Natural killer cell (primary cell): Measurements from ENCODE around the gene PTPRA. TPM values are rescaled to one million over a fixed set of nuclear protein-coding genes. Genes with fewer than 3 reads are reported as not detected.

Experiments
- ATAC-seq, 3 donors: fragments of 150-1000 bp in 2 of 3; fragments of 200-7000 bp in 1 of 3; cut with Tn5 transposase; 1 replicate in 1 of 3; 2 replicates in 2 of 3; pipeline ENCODE4 v1.10.0; 2021; ENCODE audit warnings: mild to moderate bottlenecking in 2 of 3, moderate library complexity in 2 of 3
- DNase-seq, 2 donors: peaks; one replicate each; pipeline versions ENCODE4 v3.0.0 to v3.0.0-alpha.2; 2013 to 2021; ENCODE audit warnings: mixed read lengths in 1 of 2
- H3K27ac ChIP-seq: one replicate; pipeline ENCODE4 v1.5.1; 2013; ENCODE audit warnings: mild to moderate bottlenecking, low read length
- H3K27me3 ChIP-seq: one replicate; pipeline ENCODE4 v1.6.1; 2013; ENCODE audit warnings: low read length; ENCODE audit not compliant: control insufficient read depth, insufficient read depth
- H3K36me3 ChIP-seq: one replicate; pipeline ENCODE4 v1.6.1; 2013; ENCODE audit warnings: low read length; ENCODE audit not compliant: control insufficient read depth, insufficient read depth
- H3K4me1 ChIP-seq: one replicate; pipeline ENCODE4 v1.6.1; 2013; ENCODE audit warnings: low read length; ENCODE audit not compliant: control insufficient read depth, insufficient read depth
- H3K4me3 ChIP-seq: one replicate; pipeline ENCODE4 v1.5.1; 2013; ENCODE audit warnings: low read length
- H3K9me3 ChIP-seq: one replicate; pipeline ENCODE4 v1.6.1; 2013; ENCODE audit warnings: low read length; ENCODE audit not compliant: control insufficient read depth, insufficient read depth
- H3K27ac Mint-ChIP-seq, 2 donors: one replicate each; pipeline ENCODE4 v1.8.0; 2022; ENCODE audit warnings: mild to moderate bottlenecking in 2 of 2, mixed read lengths in 2 of 2, moderate library complexity in 1 of 2
- H3K27me3 Mint-ChIP-seq, 2 donors: one replicate each; pipeline ENCODE4 v1.8.0; 2022; ENCODE audit warnings: low read depth in 2 of 2, mixed read lengths in 2 of 2
- H3K36me3 Mint-ChIP-seq: one replicate; pipeline ENCODE4 v1.8.0; 2022; ENCODE audit warnings: mixed read lengths
- H3K4me1 Mint-ChIP-seq, 2 donors: one replicate each; pipeline ENCODE4 v1.8.0; 2022; ENCODE audit warnings: mixed read lengths in 2 of 2
- H3K4me3 Mint-ChIP-seq: one replicate; pipeline ENCODE4 v1.8.0; 2022; ENCODE audit warnings: mild to moderate bottlenecking, moderate library complexity, mixed read lengths
- H3K9me3 Mint-ChIP-seq, 2 donors: one replicate each; pipeline ENCODE4 v1.8.0; 2022; ENCODE audit warnings: mixed read lengths in 2 of 2
- WGBS: methylation state at CpG from one replicate; pipeline ENCODE4 v1.1.7; 2013; ENCODE audit warnings: missing lambda C conversion rate; ENCODE audit not compliant: insufficient coverage; 5-methylcytosine and 5-hydroxymethylcytosine counted together
- intact Hi-C: fragments of 100-400 bp; cut with micrococcal nuclease; formaldehyde crosslinking; loops from one replicate; pipeline ENCODE4 v1.14.2; 2022
- total RNA-seq, 4 donors: library from RNA; stranded (reverse); fragments of 120-200 nt in 1 of 4; gene quantifications; one replicate each; pipeline versions ENCODE4 v1.2.3 to v1.2.4, GENCODE V29; 2013 to 2022
- TF ChIP-seq, protein P1 (sequence below): fragments of 200-600 bp; IDR thresholded peaks from one replicate; pipeline ENCODE4 v1.8.0; 2022; ENCODE audit warnings: antibody characterized with exemption

PTPRA gene
- total RNA-seq, 3 donors from 2014 or later (not counting 1 experiment from before 2014, with no cell fraction given), result 125 to 172 (median 141) TPM

DNA sequence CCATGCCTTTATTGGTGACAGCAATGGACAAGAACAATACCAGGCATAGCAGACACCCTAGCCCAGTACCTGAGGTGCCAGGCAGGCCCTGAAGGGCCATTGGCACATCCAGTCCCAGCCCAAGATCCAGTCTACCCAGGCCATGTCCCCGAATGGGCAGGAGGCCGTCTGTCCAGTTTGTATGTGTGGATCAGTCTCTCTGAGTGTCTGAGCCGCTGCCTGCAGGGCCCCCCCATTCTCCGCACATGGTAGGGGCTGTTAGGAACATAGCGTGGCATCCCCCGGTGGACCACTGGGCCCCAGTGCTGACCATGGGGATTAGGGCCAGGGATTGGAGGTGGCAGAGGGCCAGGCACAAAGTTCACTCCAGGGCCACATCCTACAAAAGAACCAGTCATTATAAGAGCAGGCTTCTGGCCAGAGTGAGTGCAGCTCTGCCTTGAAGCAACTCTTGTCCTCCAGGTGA, 37.9 kb upstream of the PTPRA start:
- peaks cover 7 to 25% of the 10 kb centered on the region in 2 donors for H3K4me1 Mint-ChIP-seq
- H3K4me3 Mint-ChIP-seq, result no peak overlapping the region
- ATAC-seq (no peak), DNase-seq (no peak)
- TF ChIP-seq, protein P1, sequence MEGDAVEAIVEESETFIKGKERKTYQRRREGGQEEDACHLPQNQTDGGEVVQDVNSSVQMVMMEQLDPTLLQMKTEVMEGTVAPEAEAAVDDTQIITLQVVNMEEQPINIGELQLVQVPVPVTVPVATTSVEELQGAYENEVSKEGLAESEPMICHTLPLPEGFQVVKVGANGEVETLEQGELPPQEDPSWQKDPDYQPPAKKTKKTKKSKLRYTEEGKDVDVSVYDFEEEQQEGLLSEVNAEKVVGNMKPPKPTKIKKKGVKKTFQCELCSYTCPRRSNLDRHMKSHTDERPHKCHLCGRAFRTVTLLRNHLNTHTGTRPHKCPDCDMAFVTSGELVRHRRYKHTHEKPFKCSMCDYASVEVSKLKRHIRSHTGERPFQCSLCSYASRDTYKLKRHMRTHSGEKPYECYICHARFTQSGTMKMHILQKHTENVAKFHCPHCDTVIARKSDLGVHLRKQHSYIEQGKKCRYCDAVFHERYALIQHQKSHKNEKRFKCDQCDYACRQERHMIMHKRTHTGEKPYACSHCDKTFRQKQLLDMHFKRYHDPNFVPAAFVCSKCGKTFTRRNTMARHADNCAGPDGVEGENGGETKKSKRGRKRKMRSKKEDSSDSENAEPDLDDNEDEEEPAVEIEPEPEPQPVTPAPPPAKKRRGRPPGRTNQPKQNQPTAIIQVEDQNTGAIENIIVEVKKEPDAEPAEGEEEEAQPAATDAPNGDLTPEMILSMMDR, result no peak
- H3K4me1 ChIP-seq, result peaks cover 15% of the 10 kb centered on the region
- no peaks in the 10 kb centered on the region for H3K9me3 Mint-ChIP-seq
- no peak overlapping the region for H3K27ac Mint-ChIP-seq
- H3K36me3 ChIP-seq, result peaks cover 3% of the 10 kb centered on the region
- no peaks in the 10 kb centered on the region for H3K27me3 ChIP-seq
- no peaks in the 10 kb centered on the region for H3K9me3 ChIP-seq
- intact Hi-C loops, result no loop called here
- WGBS, result 98% methylated on average over 6 of the region's 6 CpGs
- H3K36me3 Mint-ChIP-seq, result no peaks in the 10 kb centered on the region
- H3K27ac ChIP-seq, result no peak overlapping the region
- H3K4me3 ChIP-seq, result no peak overlapping the region
- no peaks in the 10 kb centered on the region for H3K27me3 Mint-ChIP-seq

DNA sequence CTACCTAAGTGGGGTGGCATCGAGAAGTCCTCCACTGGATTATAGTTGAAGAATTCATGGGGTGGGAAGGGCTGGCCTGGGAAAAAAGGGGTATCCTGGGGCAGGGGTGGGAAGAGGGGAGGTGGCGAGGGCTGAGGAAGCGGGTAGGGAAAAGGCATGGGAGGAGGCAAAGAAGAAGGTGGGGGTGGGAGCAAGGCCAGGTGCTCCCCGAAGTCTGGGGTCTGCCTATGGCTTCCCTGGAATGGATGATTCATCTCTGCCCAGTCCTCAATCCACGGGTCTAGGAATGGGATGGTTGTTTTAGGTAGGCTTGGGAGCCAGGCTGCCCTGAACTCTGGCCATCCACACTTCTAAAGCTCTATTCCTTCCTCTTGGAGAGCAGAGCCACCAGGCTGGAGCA, 37.2 kb upstream of the PTPRA start:
- H3K36me3 Mint-ChIP-seq, result no peaks in the 10 kb centered on the region
- WGBS, result 93% methylated on average over 5 of the region's 5 CpGs
- H3K4me1 Mint-ChIP-seq, result peaks cover 7 to 29% of the 10 kb centered on the region in 2 donors
- Histone ChIP-seq H3K27me3 (no peaks in the 10 kb centered on the region), H3K9me3 (no peaks in the 10 kb centered on the region), H3K27ac (no peak overlapping the region), H3K36me3 (peaks cover 3% of the 10 kb centered on the region), H3K4me1 (peaks cover 16% of the 10 kb centered on the region), H3K4me3 (no peak overlapping the region)
- no peaks in the 10 kb centered on the region for H3K9me3 Mint-ChIP-seq
- DNase-seq, result no peak
- no peak overlapping the region for H3K27ac Mint-ChIP-seq
- TF ChIP-seq, protein P1, result no peak
- intact Hi-C loops, result no loop called here
- no peak overlapping the region for H3K4me3 Mint-ChIP-seq
- ATAC-seq, result no peak
- no peaks in the 10 kb centered on the region for H3K27me3 Mint-ChIP-seq

DNA sequence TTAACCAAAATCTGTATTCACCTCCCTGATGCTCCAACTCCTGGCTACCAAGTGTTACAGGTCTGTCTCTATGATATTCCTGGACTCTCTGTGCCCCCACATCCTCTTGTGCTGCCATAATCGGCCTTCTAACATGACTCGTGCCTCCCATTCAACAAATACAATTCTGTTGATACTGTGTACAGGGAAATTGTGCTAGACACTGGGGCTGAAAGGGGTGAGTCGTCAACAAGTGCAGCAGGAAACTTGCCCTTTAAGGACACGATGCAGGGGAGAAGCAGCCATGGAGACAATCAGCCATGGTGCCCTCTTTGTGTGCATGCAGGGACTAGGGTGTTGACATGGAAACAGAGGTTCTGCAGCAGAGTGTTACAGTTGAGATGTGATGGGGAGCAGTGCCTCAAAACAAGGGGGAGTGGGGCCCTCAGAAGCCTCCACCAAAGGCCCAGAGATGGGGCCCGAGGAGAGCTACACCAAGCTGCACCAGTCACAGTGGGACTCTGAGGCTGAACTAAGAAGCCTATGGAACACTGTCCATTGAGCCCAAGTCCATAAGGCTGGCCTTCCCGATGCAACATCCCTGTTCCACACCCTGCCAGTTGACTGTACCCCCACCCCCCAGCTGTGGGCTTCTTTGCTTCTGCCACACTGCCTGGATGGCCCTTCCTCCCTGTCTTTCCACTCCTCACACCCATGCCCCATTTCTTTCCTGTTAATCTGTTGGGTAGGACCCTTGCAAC, 35.9 kb upstream of the PTPRA start:
- Histone ChIP-seq H3K4me3 (no peak overlapping the region), H3K27ac (no peak overlapping the region), H3K36me3 (peaks cover 3% of the 10 kb centered on the region), H3K9me3 (no peaks in the 10 kb centered on the region), H3K27me3 (no peaks in the 10 kb centered on the region), H3K4me1 (peaks cover 26% of the 10 kb centered on the region)
- DNase-seq (no peak), ATAC-seq (no peak)
- Mint-ChIP-seq H3K27ac (no peak overlapping the region), H3K4me3 (no peak overlapping the region), H3K4me1 (peaks cover 14 to 36% of the 10 kb centered on the region in 2 donors), H3K9me3 (no peaks in the 10 kb centered on the region), H3K27me3 (no peaks in the 10 kb centered on the region), H3K36me3 (no peaks in the 10 kb centered on the region)
- 97% methylated on average over 5 of the region's 6 CpGs for WGBS
- intact Hi-C loops, result no loop called here
- TF ChIP-seq, protein P1, result no peak
